Neuronal stem cell (in vitro differentiated cells): ENCODE results near the gene PIM3.

ENCODE experiments used
- DNase-seq: peaks from one replicate; pipeline ENCODE4 v3.0.0-alpha.2; 2013; ENCODE audit warnings: low spot score
- H2AFZ ChIP-seq: one replicate; pipeline ENCODE4 v1.6.1; 2013; ENCODE audit warnings: mild to moderate bottlenecking, low read length, inconsistent platforms
- H2AK5ac ChIP-seq: 2 replicates; pipeline ENCODE4 v1.6.1; 2013; ENCODE audit warnings: low read depth, mild to moderate bottlenecking, inconsistent platforms, low read length, moderate library complexity, mixed read lengths
- H2BK120ac ChIP-seq: 2 replicates; pipeline ENCODE4 v1.6.1; 2013; ENCODE audit warnings: low read depth, mild to moderate bottlenecking, inconsistent platforms, low read length, moderate library complexity, mixed read lengths
- H2BK12ac ChIP-seq: one replicate; pipeline ENCODE4 v1.6.1; 2013; ENCODE audit warnings: low read length, inconsistent platforms
- H2BK15ac ChIP-seq: 2 replicates; pipeline ENCODE4 v1.6.1; 2013; ENCODE audit warnings: mild to moderate bottlenecking, low read length, inconsistent platforms, mixed read lengths
- H2BK5ac ChIP-seq: one replicate; pipeline ENCODE4 v1.6.1; 2013; ENCODE audit warnings: inconsistent platforms, mild to moderate bottlenecking, low read length, moderate library complexity
- H3K14ac ChIP-seq: one replicate; pipeline ENCODE4 v1.6.1; 2013; ENCODE audit warnings: low read length, inconsistent platforms
- H3K18ac ChIP-seq: 2 replicates; pipeline ENCODE4 v1.6.1; 2013; ENCODE audit warnings: low read length, inconsistent platforms
- H3K23ac ChIP-seq: 2 replicates; pipeline ENCODE4 v1.6.1; 2013; ENCODE audit warnings: low read depth, mild to moderate bottlenecking, mixed read lengths, low read length, inconsistent platforms; ENCODE audit not compliant: poor library complexity
- H3K27ac ChIP-seq: replicated peaks from 3 replicates; pipeline ENCODE4 v1.5.1; 2013; ENCODE audit warnings: low read length, inconsistent platforms
- H3K27me3 ChIP-seq, 3 experiments: 2 replicates each; pipeline ENCODE4 v1.6.1; 2013; ENCODE audit warnings: low read length in 3 of 3, mild to moderate bottlenecking in 2 of 3, inconsistent platforms in 1 of 3, low read depth in 1 of 3, mixed read lengths in 1 of 3, moderate library complexity in 1 of 3; ENCODE audit not compliant: control insufficient read depth in 3 of 3, insufficient read depth in 3 of 3
- H3K36me3 ChIP-seq, 2 donors: replicated peaks in 1 of 2; 2 replicates each; pipeline ENCODE4 v1.6.1; 2013; ENCODE audit warnings: low read length in 2 of 2; ENCODE audit not compliant: control insufficient read depth in 2 of 2, insufficient read depth in 2 of 2
- H3K4ac ChIP-seq: 2 replicates; pipeline ENCODE4 v1.6.1; 2013; ENCODE audit warnings: inconsistent platforms, mild to moderate bottlenecking, low read length, moderate library complexity
- H3K4me1 ChIP-seq, 2 donors: 1 replicate in 1 of 2; 2 replicates in 1 of 2; pipeline ENCODE4 v1.6.1; 2013; ENCODE audit warnings: low read length in 2 of 2, low read depth in 1 of 2; ENCODE audit not compliant: control insufficient read depth in 2 of 2, insufficient read depth in 1 of 2
- H3K4me2 ChIP-seq: one replicate; pipeline ENCODE4 v1.6.1; 2013; ENCODE audit warnings: mild to moderate bottlenecking, low read length, inconsistent platforms; ENCODE audit not compliant: insufficient read depth, poor library complexity, severe bottlenecking
- H3K4me3 ChIP-seq, 2 donors: 2 replicates each; pipeline ENCODE4 v1.5.1; 2013; ENCODE audit warnings: low read length in 2 of 2, mild to moderate bottlenecking in 2 of 2, inconsistent platforms in 1 of 2, moderate library complexity in 1 of 2
- H3K79me1 ChIP-seq: one replicate; pipeline ENCODE4 v1.6.1; 2013; ENCODE audit warnings: low read depth, mild to moderate bottlenecking, inconsistent platforms, low read length, moderate library complexity
- H3K9ac ChIP-seq: one replicate; pipeline ENCODE4 v1.6.1; 2013; ENCODE audit warnings: mild to moderate bottlenecking, low read depth, low read length, inconsistent platforms; ENCODE audit not compliant: poor library complexity
- H3K9me3 ChIP-seq, 2 donors: replicated peaks in 1 of 2; 2 replicates each; pipeline versions ENCODE3 to v1.6.1; 2013; ENCODE audit warnings: low read length in 2 of 2, mild to moderate bottlenecking in 2 of 2, inconsistent platforms in 1 of 2, low read depth in 1 of 2, mixed read lengths in 1 of 2, moderate library complexity in 1 of 2; ENCODE audit not compliant: control insufficient read depth in 2 of 2, insufficient read depth in 1 of 2
- H4K8ac ChIP-seq: one replicate; pipeline ENCODE4 v1.6.1; 2013; ENCODE audit warnings: low read depth, mild to moderate bottlenecking, inconsistent platforms, low read length, moderate library complexity
- H4K91ac ChIP-seq: one replicate; pipeline ENCODE4 v1.6.1; 2013; ENCODE audit warnings: low read length, low read depth, mild to moderate bottlenecking, inconsistent platforms; ENCODE audit not compliant: poor library complexity
- WGBS, 2 donors: extraction: QIAGEN DNeasy Blood & Tissue Kit; methylation state at CpG; one replicate each; pipeline ENCODE4 v1.1.7; 2013; ENCODE audit warnings: missing lambda C conversion rate in 2 of 2, mixed read lengths in 1 of 2; ENCODE audit not compliant: insufficient read length in 2 of 2, insufficient replicate concordance in 1 of 2; ENCODE audit errors: extremely low coverage in 2 of 2; 5-methylcytosine and 5-hydroxymethylcytosine counted together

The PIM3 gene

GRCh38 chr22:49953027-49953679, 7.4 kb upstream of the PIM3 start:
- peak overlapping the region; percentile 35 for H2BK5ac ChIP-seq
- no peaks in the 10 kb centered on the region for H3K9me3 ChIP-seq
- peak overlapping the region; percentile 86 for H2BK15ac ChIP-seq
- H2BK120ac ChIP-seq, result peak overlapping the region; percentile 31
- no peak overlapping the region for H4K8ac ChIP-seq
- no peaks in the 10 kb centered on the region for H3K79me1 ChIP-seq
- H3K27ac ChIP-seq, result no peak overlapping the region
- peak overlapping the region; percentile 21 for H3K14ac ChIP-seq
- DNase-seq, result no peak
- no peak overlapping the region for H3K4me2 ChIP-seq
- no peak overlapping the region for H3K9ac ChIP-seq
- H2BK12ac ChIP-seq, result peak overlapping the region; percentile 84
- H4K91ac ChIP-seq, result peak overlapping the region; percentile 92
- no CpG with 5 or more reads among the region's 20 CpGs for WGBS, 2 donors
- H3K4ac ChIP-seq, result no peak overlapping the region
- no peak overlapping the region for H2AFZ ChIP-seq
- H3K18ac ChIP-seq, result peak overlapping the region; percentile 66
- peaks cover 19 to 27% of the 10 kb centered on the region in 2 donors for H3K4me1 ChIP-seq
- no peak overlapping the region for H3K4me3 ChIP-seq
- H3K27me3 ChIP-seq, result peaks cover 0 to 5% (median 0%) of the 10 kb centered on the region in 3 experiments
- peak overlapping the region; percentile 100 for H2AK5ac ChIP-seq
- no peaks in the 10 kb centered on the region for H3K36me3 ChIP-seq
- peak overlapping the region; percentile 4 for H3K23ac ChIP-seq

GRCh38 chr22:49953680-49954344, 6.8 kb upstream of the PIM3 start:
- no peak overlapping the region for H4K8ac ChIP-seq
- H3K9ac ChIP-seq, result no peak overlapping the region
- peaks cover 0 to 7% (median 0%) of the 10 kb centered on the region in 3 experiments for H3K27me3 ChIP-seq
- no peak overlapping the region for H3K27ac ChIP-seq
- H2BK12ac ChIP-seq, result peak overlapping the region; percentile 84
- H3K4me2 ChIP-seq, result no peak overlapping the region
- H2BK5ac ChIP-seq, result peak overlapping the region; percentile 35
- peak overlapping the region; percentile 71 for H3K18ac ChIP-seq
- H3K4ac ChIP-seq, result no peak overlapping the region
- peak overlapping the region; percentile 21 for H3K14ac ChIP-seq
- peaks cover 21 to 29% of the 10 kb centered on the region in 2 donors for H3K4me1 ChIP-seq
- H3K23ac ChIP-seq, result peak overlapping the region; percentile 4
- H3K9me3 ChIP-seq, result no peaks in the 10 kb centered on the region
- peak overlapping the region; percentile 31 for H2BK120ac ChIP-seq
- H3K36me3 ChIP-seq, result no peaks in the 10 kb centered on the region
- H2AK5ac ChIP-seq, result peak overlapping the region; percentile 100
- WGBS, 2 donors, result no CpG with 5 or more reads among the region's 18 CpGs
- peak overlapping the region; percentile 49 for H2AFZ ChIP-seq
- H3K4me3 ChIP-seq, result no peak overlapping the region
- no peaks in the 10 kb centered on the region for H3K79me1 ChIP-seq
- no peak overlapping the region for H4K91ac ChIP-seq
- H2BK15ac ChIP-seq, result peak overlapping the region; percentile 69
- DNase-seq, result no peak

- H3K18ac ChIP-seq, result peak overlapping the region; percentile 48
- H3K27ac ChIP-seq, result no peak overlapping the region
- H3K36me3 ChIP-seq, result no peaks in the 10 kb centered on the region
- no peak overlapping the region for H4K91ac ChIP-seq
- no CpG with 5 or more reads among the region's 8 CpGs for WGBS, 2 donors
- H3K27me3 ChIP-seq, result peaks cover 0 to 7% (median 0%) of the 10 kb centered on the region in 3 experiments
- peak overlapping the region; percentile 69 for H2BK15ac ChIP-seq
- H2BK12ac ChIP-seq, result peak overlapping the region; percentile 58
- H3K79me1 ChIP-seq, result no peaks in the 10 kb centered on the region
- H3K4me3 ChIP-seq, result no peak overlapping the region
- H3K4ac ChIP-seq, result no peak overlapping the region
- H3K4me1 ChIP-seq, result peaks cover 26 to 34% of the 10 kb centered on the region in 2 donors
- no peak overlapping the region for H3K9ac ChIP-seq
- no peak overlapping the region for H2BK120ac ChIP-seq
- peak overlapping the region; percentile 100 for H2AK5ac ChIP-seq
- peak overlapping the region; percentile 53 for H2BK5ac ChIP-seq
- H3K14ac ChIP-seq, result no peak overlapping the region
- H4K8ac ChIP-seq, result no peak overlapping the region
- H3K9me3 ChIP-seq, result no peaks in the 10 kb centered on the region
- no peak overlapping the region for H3K4me2 ChIP-seq
- no peak overlapping the region for H3K23ac ChIP-seq
- peak overlapping the region; percentile 49 for H2AFZ ChIP-seq
- no peak for DNase-seq
These were observed 6.2 kb upstream of the PIM3 start for GRCh38 chr22:49954354-49954753.

GRCh38 chr22:49954991-49955580, 5.5 kb upstream of the PIM3 start:
- no peak overlapping the region for H3K4me3 ChIP-seq
- H2BK5ac ChIP-seq, result peak overlapping the region; percentile 53
- no CpG with 5 or more reads among the region's 15 CpGs for WGBS, 2 donors
- no peak overlapping the region for H3K9ac ChIP-seq
- peaks cover 3% of the 10 kb centered on the region for H3K79me1 ChIP-seq
- H2BK15ac ChIP-seq, result peak overlapping the region; percentile 93
- H3K18ac ChIP-seq, result peak overlapping the region; percentile 76
- H3K9me3 ChIP-seq, result no peaks in the 10 kb centered on the region
- H2AFZ ChIP-seq, result no peak overlapping the region
- no peak overlapping the region for H4K8ac ChIP-seq
- peak overlapping the region; percentile 82 for H2AK5ac ChIP-seq
- no peak overlapping the region for H2BK12ac ChIP-seq
- H3K4ac ChIP-seq, result peak overlapping the region; percentile 53
- no peak overlapping the region for H3K23ac ChIP-seq
- peaks cover 29 to 41% of the 10 kb centered on the region in 2 donors for H3K4me1 ChIP-seq
- H3K4me2 ChIP-seq, result no peak overlapping the region
- peaks cover 0 to 7% (median 0%) of the 10 kb centered on the region in 3 experiments for H3K27me3 ChIP-seq
- no peak overlapping the region for H3K14ac ChIP-seq
- no peaks in the 10 kb centered on the region for H3K36me3 ChIP-seq
- H2BK120ac ChIP-seq, result peak overlapping the region; percentile 61
- DNase-seq, result no peak
- no peak overlapping the region for H3K27ac ChIP-seq
- H4K91ac ChIP-seq, result no peak overlapping the region
